Mononuclear cell (primary cell): Measurements from ENCODE around the gene XAGE2. TPM values are rescaled to one million over a fixed set of nuclear protein-coding genes. Genes with fewer than 3 reads are reported as not detected.

ENCODE experiments used
- H3K27me3 ChIP-seq: 2 replicates; pipeline ENCODE4 v1.6.0; 2011; ENCODE audit warnings: low read length, control low read depth; ENCODE audit not compliant: insufficient read depth
- H3K4me1 ChIP-seq: 2 replicates; pipeline ENCODE4 v1.5.1; 2011; ENCODE audit warnings: mild to moderate bottlenecking, low read length, control low read depth; ENCODE audit not compliant: insufficient read depth
- H3K4me3 ChIP-seq: 2 replicates; pipeline ENCODE4 v1.5.1; 2011; ENCODE audit warnings: mild to moderate bottlenecking, low read length, moderate library complexity
- H3K9me3 ChIP-seq: 2 replicates; pipeline ENCODE4 v1.5.1; 2011; ENCODE audit warnings: low read depth, mild to moderate bottlenecking, control low read depth, low read length
- total RNA-seq: library from RNA; depleted of rRNA; stranded (reverse); fragments of >200 nt; gene quantifications from one replicate; pipeline ENCODE4 v1.2.3, GENCODE V29; 2012

XAGE2 gene
- total RNA-seq, 1 donor: not detected

- Histone ChIP-seq H3K4me3 (no peak overlapping the region), H3K27me3 (no peaks in the 10 kb centered on the region), H3K9me3 (no peaks in the 10 kb centered on the region), H3K4me1 (no peaks in the 10 kb centered on the region)
Observed at GRCh38 chrX:52410439-52411394, 41.9 kb downstream of the XAGE2 start.

DNA sequence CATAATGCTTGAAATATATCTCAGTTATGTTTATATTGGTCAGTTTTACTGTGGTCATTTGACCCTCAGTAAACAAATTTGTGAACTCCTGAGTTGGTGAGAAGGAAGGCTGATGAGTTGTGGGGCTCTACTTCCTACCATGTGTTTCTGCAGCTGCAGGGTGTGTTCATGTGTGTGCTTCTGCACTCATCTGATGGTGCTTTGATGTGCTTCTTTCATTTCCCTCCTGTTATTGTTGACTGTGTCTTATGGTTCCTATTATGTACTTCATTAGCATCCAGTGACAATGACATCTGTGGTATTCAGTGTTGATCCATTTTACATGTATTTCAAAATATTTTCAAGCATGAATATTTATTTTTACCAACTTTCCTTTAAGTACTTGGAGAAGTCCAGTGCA is 46.5 kb downstream of the XAGE2 start:
- Histone ChIP-seq H3K4me3 (no peak overlapping the region), H3K27me3 (no peaks in the 10 kb centered on the region), H3K9me3 (no peaks in the 10 kb centered on the region), H3K4me1 (no peaks in the 10 kb centered on the region)

- H3K9me3 ChIP-seq: no peaks in the 10 kb centered on the region
- no peaks in the 10 kb centered on the region for H3K27me3 ChIP-seq
- H3K4me1 ChIP-seq: no peaks in the 10 kb centered on the region
- no peak overlapping the region for H3K4me3 ChIP-seq
Observed at GRCh38 chrX:52416816-52417215, 48.0 kb downstream of the XAGE2 start.

DNA sequence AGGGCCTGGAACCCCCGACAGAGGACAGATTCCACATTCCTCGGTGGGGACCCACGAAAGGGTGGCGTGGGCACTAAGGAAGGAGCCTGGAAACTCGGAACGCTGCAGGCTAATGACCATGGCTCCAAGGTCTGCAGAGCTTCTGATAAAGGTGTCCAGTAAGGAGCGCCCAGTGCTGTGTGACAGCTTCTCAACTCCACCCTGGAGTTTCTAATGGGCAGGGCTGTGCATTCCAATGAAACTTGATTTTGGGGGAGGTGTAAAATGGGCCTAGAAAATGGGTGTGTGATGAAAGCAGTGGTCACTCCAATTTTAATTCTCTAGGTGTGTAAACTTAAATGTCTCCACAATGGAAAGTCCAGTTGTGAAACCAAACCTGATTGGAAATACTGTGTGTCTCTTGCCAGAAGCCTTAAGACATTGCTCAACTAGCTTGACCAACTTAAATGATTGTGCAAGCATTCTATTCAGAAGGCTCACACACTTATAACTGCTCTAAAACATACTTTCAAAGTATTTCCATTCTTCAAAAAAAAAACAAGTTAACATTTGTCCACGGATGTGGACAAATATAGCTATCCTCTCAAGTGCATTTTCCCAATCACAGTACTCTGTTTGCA is 52.1 kb downstream of the XAGE2 start:
- Histone ChIP-seq H3K27me3 (no peaks in the 10 kb centered on the region), H3K9me3 (no peaks in the 10 kb centered on the region), H3K4me1 (no peaks in the 10 kb centered on the region), H3K4me3 (no peak overlapping the region)

DNA sequence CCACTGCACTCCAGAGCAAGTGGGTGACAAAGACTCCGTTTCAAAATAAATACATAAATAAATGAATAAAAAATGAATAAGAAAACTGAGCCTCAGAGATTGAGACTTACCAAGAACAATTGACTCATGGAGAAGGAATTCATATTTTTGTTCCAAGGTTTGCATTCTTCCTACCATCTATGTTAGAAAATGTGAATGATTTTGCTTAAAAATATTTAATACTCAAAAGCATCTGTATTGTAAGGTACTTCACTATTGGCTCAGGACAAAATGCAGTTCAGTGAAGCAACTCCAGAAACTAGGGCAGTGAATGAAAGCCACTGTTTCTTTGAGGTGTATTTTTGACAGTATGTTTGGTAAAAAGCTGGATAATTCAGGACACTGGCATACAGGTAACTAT is 54.1 kb downstream of the XAGE2 start:
- Histone ChIP-seq H3K4me1 (no peaks in the 10 kb centered on the region), H3K9me3 (no peaks in the 10 kb centered on the region), H3K27me3 (no peaks in the 10 kb centered on the region), H3K4me3 (no peak overlapping the region)

DNA sequence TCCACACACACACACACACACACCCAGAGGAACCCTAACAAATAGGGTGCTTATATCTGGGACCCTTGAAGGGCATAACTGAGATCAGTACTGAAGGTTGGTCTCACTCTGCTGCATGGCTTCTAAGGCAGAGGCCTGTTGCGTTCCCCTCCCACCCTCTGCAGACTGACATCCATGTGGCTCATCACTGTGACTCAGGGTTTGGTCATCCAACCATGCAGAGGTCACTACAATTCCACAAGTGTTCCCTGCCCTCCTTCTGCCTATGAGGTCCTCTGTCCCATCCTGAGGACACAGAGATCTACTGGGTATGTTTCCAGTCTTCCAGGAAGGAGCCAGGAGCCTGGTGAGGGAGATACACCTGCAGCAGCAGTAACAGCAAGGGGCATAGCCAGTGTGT is 55.8 kb downstream of the XAGE2 start:
- no peaks in the 10 kb centered on the region for H3K27me3 ChIP-seq
- no peaks in the 10 kb centered on the region for H3K4me1 ChIP-seq
- H3K9me3 ChIP-seq: no peaks in the 10 kb centered on the region
- H3K4me3 ChIP-seq: no peak overlapping the region

Other genes with a start within 250 kb of the XAGE2 start
- 0.10 TPM for gene MAGED4, start 184.1 kb upstream of the XAGE2 start, total RNA-seq
- not detected for gene XAGE1A, start 126.8 kb downstream of the XAGE2 start, total RNA-seq
- gene XAGE1B, start 148.0 kb downstream of the XAGE2 start, total RNA-seq: not detected